ENCODE results near the gene ENDOV.

GRCh38 chr17:80443916-80444643 is 29.1 kb downstream of the ENDOV start:
- TF ChIP-seq CTCF (optimal IDR thresholded peaks at IDR 0.05 in 1 of 3, IDR thresholded peaks at IDR 0.05 in 1 of 3, conservative IDR thresholded peaks at IDR 0.05 in 1 of 3; ENCODE audit: extremely low read depth in 1 of 3, insufficient read depth in 2 of 3, low read length in 3 of 3) (no peak), EZH2 (IDR thresholded peaks at IDR 0.05; ENCODE audit: low read length) (no peak)
